ENCODE results near the gene FBXL7. TPM values are rescaled to one million over a fixed set of nuclear protein-coding genes. Genes with fewer than 3 reads are reported as not detected.

Gene FBXL7
- total RNA-seq, 2 experiments from 2014 or later = not detected

DNA sequence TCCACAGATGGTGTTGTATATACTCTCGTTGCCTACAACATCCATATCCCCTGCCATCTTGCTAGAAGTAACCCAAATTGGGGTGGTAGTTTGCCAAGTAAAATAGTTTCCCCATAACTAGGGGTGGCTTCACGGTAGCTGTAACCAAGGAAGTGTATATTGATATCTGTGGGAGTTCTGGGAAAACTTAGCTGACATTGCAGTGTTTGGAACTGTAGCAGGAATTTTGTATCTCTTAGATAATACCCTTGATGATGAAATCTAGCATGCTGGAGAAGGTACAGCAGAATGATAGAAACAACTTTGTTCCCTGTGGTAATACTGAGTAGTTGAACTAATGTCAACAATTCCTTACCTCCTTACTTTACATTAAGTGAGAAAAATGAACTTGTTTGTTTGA, 29.8 kb downstream of the FBXL7 start:
- Histone ChIP-seq H3K4me1 (ENCODE audit: insufficient read depth, low read length, poor library complexity, severe bottlenecking) (no peaks in the 10 kb centered on the region), H3K36me3 (ENCODE audit: insufficient read depth, low read length) (no peaks in the 10 kb centered on the region), H3K9me2 (ENCODE audit: insufficient read depth, low read length) (no peaks in the 10 kb centered on the region), H3K4me3 (ENCODE audit: low read depth, low read length, poor library complexity, severe bottlenecking) (no peak overlapping the region), H3K79me2 (ENCODE audit: insufficient read depth, low read depth, low read length) (no peaks in the 10 kb centered on the region), H3K4me2 (ENCODE audit: low read length) (no peak overlapping the region), H4K20me1 (ENCODE audit: insufficient read depth, low read length) (no peaks in the 10 kb centered on the region), H3K27ac (ENCODE audit: low read depth, low read length, poor library complexity, severe bottlenecking) (no peak overlapping the region), H2AFZ (ENCODE audit: low read length) (no peak overlapping the region), H3K9me3 (ENCODE audit: low read length) (no peaks in the 10 kb centered on the region)
- ChIA-PET POLR2A (interaction anchor here (1.3 kb wide), 1 partner anchor 15 kb away, joined by 3 read pairs; no protein-coding TSS in a partner anchor), CTCF (ENCODE audit: unreplicated experiment) (no interaction called here)
- intact Hi-C loops (cut with micrococcal nuclease; ENCODE audit: unreplicated experiment) = no loop called here
- no peak for DNase-seq (ENCODE audit: low spot score)
- BruUV-seq (replicated peaks) = no TSS peak
- TF ChIP-seq, protein P1, sequence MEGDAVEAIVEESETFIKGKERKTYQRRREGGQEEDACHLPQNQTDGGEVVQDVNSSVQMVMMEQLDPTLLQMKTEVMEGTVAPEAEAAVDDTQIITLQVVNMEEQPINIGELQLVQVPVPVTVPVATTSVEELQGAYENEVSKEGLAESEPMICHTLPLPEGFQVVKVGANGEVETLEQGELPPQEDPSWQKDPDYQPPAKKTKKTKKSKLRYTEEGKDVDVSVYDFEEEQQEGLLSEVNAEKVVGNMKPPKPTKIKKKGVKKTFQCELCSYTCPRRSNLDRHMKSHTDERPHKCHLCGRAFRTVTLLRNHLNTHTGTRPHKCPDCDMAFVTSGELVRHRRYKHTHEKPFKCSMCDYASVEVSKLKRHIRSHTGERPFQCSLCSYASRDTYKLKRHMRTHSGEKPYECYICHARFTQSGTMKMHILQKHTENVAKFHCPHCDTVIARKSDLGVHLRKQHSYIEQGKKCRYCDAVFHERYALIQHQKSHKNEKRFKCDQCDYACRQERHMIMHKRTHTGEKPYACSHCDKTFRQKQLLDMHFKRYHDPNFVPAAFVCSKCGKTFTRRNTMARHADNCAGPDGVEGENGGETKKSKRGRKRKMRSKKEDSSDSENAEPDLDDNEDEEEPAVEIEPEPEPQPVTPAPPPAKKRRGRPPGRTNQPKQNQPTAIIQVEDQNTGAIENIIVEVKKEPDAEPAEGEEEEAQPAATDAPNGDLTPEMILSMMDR (conservative IDR thresholded peaks at IDR 0.05; ENCODE audit: low read length) = no peak
- TF ChIP-seq EZH2phosphoT487 (IDR thresholded peaks at IDR 0.05; ENCODE audit: borderline replicate concordance, low read depth, low read length) = no peak

DNA sequence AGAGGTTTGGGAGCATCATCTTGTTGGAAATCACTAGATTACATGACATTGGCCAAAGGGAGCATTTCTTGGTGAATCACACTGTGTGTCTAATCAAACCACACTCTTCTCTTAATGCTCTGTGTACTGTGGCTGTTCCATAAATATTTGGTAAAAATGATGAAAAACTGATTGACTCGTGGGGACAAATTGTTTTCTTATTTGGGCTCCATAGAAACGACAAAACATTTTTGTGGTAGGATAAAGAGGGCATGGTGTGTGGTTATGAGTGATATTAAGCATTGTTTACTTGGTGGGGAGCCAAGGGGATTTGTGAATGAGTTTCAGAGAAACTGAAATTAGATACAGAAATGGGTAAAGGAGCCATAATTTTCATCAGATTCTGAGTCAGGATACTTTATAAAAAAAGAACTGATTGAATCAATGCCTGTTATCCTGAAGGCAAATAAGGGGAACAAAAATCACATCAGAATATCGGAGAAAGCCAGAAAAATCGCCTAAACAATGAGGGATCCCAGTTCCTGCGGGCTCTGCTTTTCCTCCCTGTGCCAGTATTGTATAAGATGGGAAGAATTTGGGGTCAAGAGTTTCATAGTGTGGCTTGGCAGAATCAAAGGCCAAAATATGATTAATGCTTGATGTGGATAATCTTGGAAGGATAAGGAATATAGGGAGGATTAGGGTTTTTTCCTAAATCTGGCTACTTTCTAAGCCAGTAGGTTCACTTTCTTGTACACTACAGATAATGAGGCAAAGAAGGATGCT, 33.3 kb downstream of the FBXL7 start:
- H3K36me3 ChIP-seq (ENCODE audit: insufficient read depth, low read length) = no peaks in the 10 kb centered on the region
- no TSS peak for BruUV-seq (replicated peaks)
- H4K20me1 ChIP-seq (ENCODE audit: insufficient read depth, low read length) = no peaks in the 10 kb centered on the region
- intact Hi-C loops (cut with micrococcal nuclease; ENCODE audit: unreplicated experiment) = no loop called here
- POLR2A ChIA-PET = no interaction called here
- H3K4me3 ChIP-seq (ENCODE audit: low read depth, low read length, poor library complexity, severe bottlenecking) = no peak overlapping the region
- no peaks in the 10 kb centered on the region for H3K9me2 ChIP-seq (ENCODE audit: insufficient read depth, low read length)
- no peak for TF ChIP-seq EZH2phosphoT487 (IDR thresholded peaks at IDR 0.05; ENCODE audit: borderline replicate concordance, low read depth, low read length)
- TF ChIP-seq, protein P1 (conservative IDR thresholded peaks at IDR 0.05; ENCODE audit: low read length) = no peak
- CTCF ChIA-PET (ENCODE audit: unreplicated experiment) = no interaction called here
- H3K79me2 ChIP-seq (ENCODE audit: insufficient read depth, low read depth, low read length) = no peaks in the 10 kb centered on the region
- H3K4me1 ChIP-seq (ENCODE audit: insufficient read depth, low read length, poor library complexity, severe bottlenecking) = no peaks in the 10 kb centered on the region
- H2AFZ ChIP-seq (ENCODE audit: low read length) = no peak overlapping the region
- no peak overlapping the region for H3K27ac ChIP-seq (ENCODE audit: low read depth, low read length, poor library complexity, severe bottlenecking)
- H3K9me3 ChIP-seq (ENCODE audit: low read length) = no peaks in the 10 kb centered on the region
- H3K4me2 ChIP-seq (ENCODE audit: low read length) = no peak overlapping the region
- no peak for DNase-seq (ENCODE audit: low spot score)

DNA sequence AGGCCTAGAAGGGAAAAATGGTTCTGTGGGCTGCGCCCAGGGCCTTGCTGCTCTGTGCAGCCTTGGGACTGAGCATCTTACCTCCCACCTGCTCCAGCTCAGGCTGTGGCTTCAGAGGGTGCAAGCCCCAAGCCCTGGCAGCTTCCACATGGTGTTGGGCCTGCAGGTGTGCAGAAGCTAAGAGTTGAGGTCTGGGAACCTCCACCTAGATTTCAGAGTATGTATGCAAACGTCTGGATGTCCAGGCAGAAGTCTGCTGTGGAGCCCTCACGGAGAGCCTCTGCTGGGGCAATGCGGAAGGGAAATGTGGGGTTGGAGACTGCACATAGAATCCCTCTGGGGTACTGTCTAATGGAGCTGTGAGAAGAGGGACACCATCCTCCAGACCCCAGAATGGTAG, 36.0 kb downstream of the FBXL7 start:
- H3K79me2 ChIP-seq (ENCODE audit: insufficient read depth, low read depth, low read length) = no peaks in the 10 kb centered on the region
- H4K20me1 ChIP-seq (ENCODE audit: insufficient read depth, low read length) = no peaks in the 10 kb centered on the region
- no peak overlapping the region for H3K4me2 ChIP-seq (ENCODE audit: low read length)
- no peak overlapping the region for H3K27ac ChIP-seq (ENCODE audit: low read depth, low read length, poor library complexity, severe bottlenecking)
- no peak overlapping the region for H2AFZ ChIP-seq (ENCODE audit: low read length)
- no peak overlapping the region for H3K4me3 ChIP-seq (ENCODE audit: low read depth, low read length, poor library complexity, severe bottlenecking)
- POLR2A ChIA-PET = no interaction called here
- no TSS peak for BruUV-seq (replicated peaks)
- H3K36me3 ChIP-seq (ENCODE audit: insufficient read depth, low read length) = no peaks in the 10 kb centered on the region
- no peaks in the 10 kb centered on the region for H3K9me3 ChIP-seq (ENCODE audit: low read length)
- intact Hi-C loops (cut with micrococcal nuclease; ENCODE audit: unreplicated experiment) = no loop called here
- no peaks in the 10 kb centered on the region for H3K4me1 ChIP-seq (ENCODE audit: insufficient read depth, low read length, poor library complexity, severe bottlenecking)
- CTCF ChIA-PET (ENCODE audit: unreplicated experiment) = no interaction called here
- DNase-seq (ENCODE audit: low spot score) = no peak
- H3K9me2 ChIP-seq (ENCODE audit: insufficient read depth, low read length) = no peaks in the 10 kb centered on the region
- no peak for TF ChIP-seq EZH2phosphoT487 (IDR thresholded peaks at IDR 0.05; ENCODE audit: borderline replicate concordance, low read depth, low read length)
- TF ChIP-seq, protein P1 (conservative IDR thresholded peaks at IDR 0.05; ENCODE audit: low read length) = no peak
